ENCODE results near the gene ZNF133.

DNA sequence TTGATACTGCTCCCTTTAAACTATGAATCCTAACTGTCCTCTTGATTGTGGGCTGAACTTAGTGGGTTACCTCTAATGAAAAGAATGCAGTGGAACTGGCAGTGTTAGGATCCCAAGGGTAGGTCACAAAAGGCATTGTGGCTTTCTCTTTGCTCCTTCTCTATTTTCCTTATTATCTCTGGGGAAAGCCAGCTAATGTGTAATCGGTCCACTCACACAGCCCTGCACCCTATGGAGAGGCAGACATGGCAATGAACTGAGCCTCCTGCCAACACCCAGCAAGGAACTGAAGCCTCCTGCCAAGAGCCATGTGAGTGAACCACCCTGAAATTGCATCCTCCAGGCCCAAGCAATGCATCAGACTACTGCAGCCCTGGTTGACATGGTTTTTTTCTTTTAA is 24.6 kb upstream of the ZNF133 start:
- TF ChIP-seq, protein P1, sequence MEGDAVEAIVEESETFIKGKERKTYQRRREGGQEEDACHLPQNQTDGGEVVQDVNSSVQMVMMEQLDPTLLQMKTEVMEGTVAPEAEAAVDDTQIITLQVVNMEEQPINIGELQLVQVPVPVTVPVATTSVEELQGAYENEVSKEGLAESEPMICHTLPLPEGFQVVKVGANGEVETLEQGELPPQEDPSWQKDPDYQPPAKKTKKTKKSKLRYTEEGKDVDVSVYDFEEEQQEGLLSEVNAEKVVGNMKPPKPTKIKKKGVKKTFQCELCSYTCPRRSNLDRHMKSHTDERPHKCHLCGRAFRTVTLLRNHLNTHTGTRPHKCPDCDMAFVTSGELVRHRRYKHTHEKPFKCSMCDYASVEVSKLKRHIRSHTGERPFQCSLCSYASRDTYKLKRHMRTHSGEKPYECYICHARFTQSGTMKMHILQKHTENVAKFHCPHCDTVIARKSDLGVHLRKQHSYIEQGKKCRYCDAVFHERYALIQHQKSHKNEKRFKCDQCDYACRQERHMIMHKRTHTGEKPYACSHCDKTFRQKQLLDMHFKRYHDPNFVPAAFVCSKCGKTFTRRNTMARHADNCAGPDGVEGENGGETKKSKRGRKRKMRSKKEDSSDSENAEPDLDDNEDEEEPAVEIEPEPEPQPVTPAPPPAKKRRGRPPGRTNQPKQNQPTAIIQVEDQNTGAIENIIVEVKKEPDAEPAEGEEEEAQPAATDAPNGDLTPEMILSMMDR (IDR thresholded peaks at IDR 0.05): no peak
- no peak for TF ChIP-seq POLR2A (IDR thresholded peaks at IDR 0.05)
- no peak for TF ChIP-seq EP300 (IDR thresholded peaks at IDR 0.05)
- TF ChIP-seq POLR2AphosphoS5 (IDR thresholded peaks at IDR 0.05): no peak
